Loucy (cell line): ENCODE results near the gene CHN2.
A peak's percentile ranks its signal among the peaks of the same experiment; 100 is the strongest.

Source experiments
- H2AFZ ChIP-seq: fragments of 200-600 bp; sonication (generic); 2 replicates; pipeline ENCODE4 v1.6.0; 2016; ENCODE audit warnings: antibody characterized with exemption, mild to moderate bottlenecking, low read length, moderate library complexity
- H3F3A ChIP-seq: fragments of 200-600 bp; 2 replicates; pipeline ENCODE4 v1.6.0; 2016; ENCODE audit warnings: antibody characterized with exemption, low read depth, mild to moderate bottlenecking
- H3K27me3 ChIP-seq: fragments of 200-600 bp; sonication (generic); 2 replicates; pipeline ENCODE4 v1.6.1; 2014; ENCODE audit warnings: low read length, mild to moderate bottlenecking; ENCODE audit not compliant: insufficient read depth, poor library complexity, severe bottlenecking
- H3K36me3 ChIP-seq: fragments of 200-600 bp; sonication (generic); 2 replicates; pipeline ENCODE4 v1.6.1; 2016; ENCODE audit warnings: low read length; ENCODE audit not compliant: insufficient read depth
- H3K4me1 ChIP-seq: fragments of 200-600 bp; sonication (generic); 2 replicates; pipeline ENCODE4 v1.5.1; 2014; ENCODE audit warnings: low read length, mild to moderate bottlenecking; ENCODE audit not compliant: insufficient read depth, poor library complexity, severe bottlenecking
- H3K4me2 ChIP-seq: fragments of 200-600 bp; sonication (generic); 2 replicates; pipeline ENCODE4 v1.6.0; 2014; ENCODE audit warnings: antibody characterized with exemption, low read length, low read depth, mild to moderate bottlenecking; ENCODE audit not compliant: poor library complexity, severe bottlenecking
- H3K4me3 ChIP-seq: fragments of 200-600 bp; sonication (generic); 2 replicates; pipeline ENCODE4 v1.5.1; 2014; ENCODE audit warnings: low read length, mild to moderate bottlenecking, mixed read lengths; ENCODE audit not compliant: poor library complexity, severe bottlenecking
- H3K79me2 ChIP-seq: fragments of 200-600 bp; sonication (generic); 2 replicates; pipeline ENCODE4 v1.6.1; 2014; ENCODE audit warnings: low read length; ENCODE audit not compliant: insufficient read depth
- H3K9ac ChIP-seq: fragments of 200-600 bp; sonication (generic); 2 replicates; pipeline ENCODE4 v1.6.0; 2014; ENCODE audit warnings: mild to moderate bottlenecking, low read depth, low read length, moderate library complexity; ENCODE audit not compliant: poor library complexity, severe bottlenecking
- H3K9me2 ChIP-seq: fragments of 200-600 bp; sonication (generic); replicated peaks from 2 replicates; pipeline ENCODE4 v1.6.1; 2016; ENCODE audit warnings: low read depth, low read length, mixed read lengths
- H3K9me3 ChIP-seq: fragments of 200-600 bp; sonication (generic); 2 replicates; pipeline ENCODE4 v1.6.1; 2014; ENCODE audit warnings: mild to moderate bottlenecking, antibody characterized with exemption, low read length, low read depth; ENCODE audit not compliant: insufficient read depth
- H4K20me1 ChIP-seq: fragments of 200-600 bp; sonication (generic); 2 replicates; pipeline ENCODE4 v1.6.0; 2014; ENCODE audit warnings: antibody characterized with exemption, low read length, mild to moderate bottlenecking; ENCODE audit not compliant: insufficient read depth, poor library complexity, severe bottlenecking
- CTCF ChIP-seq: fragments of 200-600 bp; sonication (generic); conservative IDR thresholded peaks from 2 replicates; pipeline ENCODE4 v1.5.1; 2014; ENCODE audit warnings: mild to moderate bottlenecking, antibody characterized with exemption, low read length
- EZH2phosphoT487 ChIP-seq: fragments of 200-600 bp; IDR thresholded peaks from 2 replicates; pipeline ENCODE4 v1.6.1; 2018; ENCODE audit warnings: antibody characterized with exemption, mild to moderate bottlenecking, moderate library complexity, borderline replicate concordance

CHN2 gene

GRCh38 chr7:29196971-29197595 lies 2.5 kb downstream of the CHN2 start:
- no peaks in the 10 kb centered on the region for H3K9me2 ChIP-seq
- H3K27me3 ChIP-seq, result no peaks in the 10 kb centered on the region
- peaks cover 66% of the 10 kb centered on the region for H3K4me1 ChIP-seq
- H3K36me3 ChIP-seq, result no peaks in the 10 kb centered on the region
- H3K4me3 ChIP-seq, result peak overlapping the region; percentile 79
- peaks cover 4% of the 10 kb centered on the region for H4K20me1 ChIP-seq
- H3K9me3 ChIP-seq, result no peaks in the 10 kb centered on the region
- peaks cover 9% of the 10 kb centered on the region for H3F3A ChIP-seq
- peaks cover 64% of the 10 kb centered on the region for H3K79me2 ChIP-seq
- H3K9ac ChIP-seq, result peak overlapping the region; percentile 75
- H3K4me2 ChIP-seq, result peak overlapping the region; percentile 98
- no peak overlapping the region for H2AFZ ChIP-seq
- TF ChIP-seq EZH2phosphoT487, result no peak

GRCh38 chr7:29197916-29198315 lies 3.3 kb downstream of the CHN2 start:
- Histone ChIP-seq H3K4me3 (peak overlapping the region; percentile 79), H3K27me3 (no peaks in the 10 kb centered on the region), H3K9me2 (no peaks in the 10 kb centered on the region), H3K4me2 (peak overlapping the region; percentile 98), H3K9ac (peak overlapping the region; percentile 75), H2AFZ (no peak overlapping the region), H3K4me1 (peaks cover 65% of the 10 kb centered on the region), H4K20me1 (peaks cover 4% of the 10 kb centered on the region), H3K36me3 (no peaks in the 10 kb centered on the region), H3F3A (peaks cover 7% of the 10 kb centered on the region), H3K9me3 (no peaks in the 10 kb centered on the region), H3K79me2 (peaks cover 73% of the 10 kb centered on the region)
- TF ChIP-seq CTCF (no peak), EZH2phosphoT487 (no peak)

GRCh38 chr7:29199776-29200175 lies 5.2 kb downstream of the CHN2 start:
- Histone ChIP-seq H3K4me3 (no peak overlapping the region), H3F3A (no peaks in the 10 kb centered on the region; the same call in 1 of the 2 replicates), H3K9me2 (no peaks in the 10 kb centered on the region), H4K20me1 (peaks cover 4% of the 10 kb centered on the region), H3K4me1 (peaks cover 66% of the 10 kb centered on the region), H3K4me2 (peak overlapping the region; percentile 98), H2AFZ (no peak overlapping the region), H3K9ac (no peak overlapping the region), H3K79me2 (peaks cover 83% of the 10 kb centered on the region), H3K9me3 (no peaks in the 10 kb centered on the region), H3K27me3 (no peaks in the 10 kb centered on the region), H3K36me3 (no peaks in the 10 kb centered on the region)
- TF ChIP-seq EZH2phosphoT487 (no peak), CTCF (no peak)

GRCh38 chr7:29202651-29203069 lies 8.1 kb downstream of the CHN2 start:
- H3K9ac ChIP-seq, result no peak overlapping the region
- no peak for TF ChIP-seq EZH2phosphoT487
- TF ChIP-seq CTCF, result no peak
- no peaks in the 10 kb centered on the region for H3K9me3 ChIP-seq
- H3K79me2 ChIP-seq, result peaks cover 68% of the 10 kb centered on the region
- no peaks in the 10 kb centered on the region for H3K36me3 ChIP-seq
- peak overlapping the region; percentile 22 for H3K4me2 ChIP-seq
- H3K4me1 ChIP-seq, result peaks cover 63% of the 10 kb centered on the region
- H3K4me3 ChIP-seq, result no peak overlapping the region
- H2AFZ ChIP-seq, result no peak overlapping the region
- no peaks in the 10 kb centered on the region for H4K20me1 ChIP-seq
- H3K9me2 ChIP-seq, result no peaks in the 10 kb centered on the region
- no peaks in the 10 kb centered on the region for H3K27me3 ChIP-seq
- H3F3A ChIP-seq, result no peaks in the 10 kb centered on the region; the same call in 1 of the 2 replicates
